B cell (primary cell): ENCODE data around the gene MCEE. TPM values are rescaled to one million over a fixed set of nuclear protein-coding genes. Genes with fewer than 3 reads are reported as not detected.
"Not testable (repeated sequence)": the region's sequence is repeated elsewhere in the genome, so short reads cannot be mapped to it uniquely, and the experiment has no call there.

ENCODE experiments used
- ATAC-seq: fragments of 200-7000 bp; cut with Tn5 transposase; one replicate; pipeline ENCODE4 v1.10.0; 2021; ENCODE audit warnings: low read depth, mild to moderate bottlenecking, moderate number of reproducible peaks, moderate library complexity
- CTCF ChIA-PET: fragments of 350-600 bp; sonication (Branson Sonifier 250); formaldehyde crosslinking; loops from one replicate; lab custom pipeline; 2021; ENCODE audit warnings: antibody characterized with exemption, inconsistent platforms; lab: Charles Lee
- POLR2A ChIA-PET: fragments of 350-600 bp; sonication (Branson Sonifier 250); formaldehyde crosslinking; loops from one replicate; lab custom pipeline; 2021; ENCODE audit warnings: antibody characterized with exemption; lab: Charles Lee
- DNase-seq: peaks from one replicate; pipeline ENCODE4 v3.0.0; 2013
- H2AFZ ChIP-seq: 2 replicates; pipeline ENCODE4 v1.6.1; 2012; ENCODE audit warnings: mild to moderate bottlenecking, low read depth, low read length; ENCODE audit not compliant: insufficient read depth, poor library complexity, severe bottlenecking
- H3K27ac ChIP-seq, 2 donors: 1 replicate in 1 of 2; 2 replicates in 1 of 2; pipeline ENCODE4 v1.5.1; 2012 to 2013; ENCODE audit warnings: low read length in 2 of 2, mild to moderate bottlenecking in 2 of 2, moderate library complexity in 1 of 2
- H3K27me3 ChIP-seq, 4 experiments: fragments of 200-600 bp in 1 of 4; sonication (generic) in 1 of 4; replicated peaks in 1 of 4; 1 replicate in 2 of 4; 2 replicates in 2 of 4; pipeline versions ENCODE4 v1.6.1 to v1.7.0; 2013 to 2016; ENCODE audit warnings: low read length in 3 of 4, mild to moderate bottlenecking in 2 of 4, mixed read lengths in 1 of 4, moderate library complexity in 1 of 4; ENCODE audit not compliant: insufficient read depth in 4 of 4, control insufficient read depth in 3 of 4; ENCODE audit errors: control extremely low read depth in 1 of 4
- H3K36me3 ChIP-seq, 2 experiments: replicated peaks in 1 of 2; 1 replicate in 1 of 2; 2 replicates in 1 of 2; pipeline versions ENCODE4 v1.6.1 to v1.7.1; 2013; ENCODE audit warnings: low read length in 1 of 2; ENCODE audit not compliant: insufficient read depth in 2 of 2, control insufficient read depth in 1 of 2; ENCODE audit errors: control extremely low read depth in 1 of 2, extremely low read depth in 1 of 2
- H3K4me1 ChIP-seq, 2 donors: fragments of 200-600 bp in 1 of 2; sonication (generic) in 1 of 2; 1 replicate in 1 of 2; 2 replicates in 1 of 2; pipeline versions ENCODE4 v1.5.1 to v1.6.1; 2013 to 2017; ENCODE audit warnings: low read length in 2 of 2; ENCODE audit not compliant: control insufficient read depth in 2 of 2, insufficient read depth in 2 of 2
- H3K4me2 ChIP-seq: replicated peaks from 2 replicates; pipeline ENCODE3; 2012; ENCODE audit warnings: mild to moderate bottlenecking, low read depth, low read length; ENCODE audit not compliant: poor library complexity, severe bottlenecking
- H3K4me3 ChIP-seq, 5 experiments: fragments of 200-600 bp in 1 of 5; sonication (generic) in 1 of 5; 1 replicate in 3 of 5; 2 replicates in 2 of 5; pipeline versions ENCODE4 v1.5.1 to v1.7.0; 2011 to 2016; ENCODE audit warnings: low read length in 4 of 5, mild to moderate bottlenecking in 4 of 5, low read depth in 2 of 5, control low read depth in 1 of 5, moderate library complexity in 1 of 5; ENCODE audit not compliant: insufficient read depth in 1 of 5; ENCODE audit errors: control extremely low read depth in 1 of 5, extremely low read depth in 1 of 5
- H3K79me2 ChIP-seq: fragments of 200-600 bp; sonication (generic); one replicate; pipeline ENCODE4 v1.6.0; 2016; ENCODE audit warnings: low read length; ENCODE audit not compliant: control insufficient read depth, insufficient read depth
- H3K9ac ChIP-seq: fragments of 200-600 bp; sonication (generic); 2 replicates; pipeline ENCODE4 v1.6.1; 2017; ENCODE audit warnings: mild to moderate bottlenecking, low read length, moderate library complexity
- H3K9me3 ChIP-seq, 3 donors: one replicate each; pipeline versions ENCODE4 v1.6.1 to v1.7.1; 2013; ENCODE audit warnings: low read length in 2 of 3; ENCODE audit not compliant: control insufficient read depth in 2 of 3, insufficient read depth in 1 of 3; ENCODE audit errors: control extremely low read depth in 1 of 3
- H4K20me1 ChIP-seq: 2 replicates; pipeline ENCODE4 v1.6.0; 2012; ENCODE audit warnings: mild to moderate bottlenecking, low read length; ENCODE audit not compliant: insufficient read depth, control insufficient read depth, poor library complexity, severe bottlenecking
- H3K27ac Mint-ChIP-seq: one replicate; pipeline ENCODE4 v1.8.0; 2021; ENCODE audit warnings: mixed read lengths
- H3K27me3 Mint-ChIP-seq: one replicate; pipeline ENCODE4 v1.8.0; 2021; ENCODE audit warnings: mixed read lengths
- H3K4me1 Mint-ChIP-seq: one replicate; pipeline ENCODE4 v1.8.0; 2021; ENCODE audit warnings: mixed read lengths
- H3K4me3 Mint-ChIP-seq: one replicate; pipeline ENCODE4 v1.8.0; 2021; ENCODE audit warnings: mixed read lengths
- H3K9me3 Mint-ChIP-seq: one replicate; pipeline ENCODE4 v1.8.0; 2022; ENCODE audit warnings: mixed read lengths; ENCODE audit not compliant: insufficient read depth
- CTCF ChIP-seq: fragments of 200-600 bp; IDR thresholded peaks from one replicate; pipeline ENCODE4 v1.8.0; 2022; ENCODE audit warnings: antibody characterized with exemption, mild to moderate bottlenecking
- EZH2 ChIP-seq: IDR thresholded peaks from 2 replicates; pipeline ENCODE4 v1.6.1; 2012; ENCODE audit warnings: borderline replicate concordance, low read depth, mild to moderate bottlenecking, moderate library complexity, low read length; ENCODE audit not compliant: insufficient read depth, poor library complexity, severe bottlenecking
- WGBS: methylation state at CpG from one replicate; pipeline ENCODE4 v1.1.5; 2013; ENCODE audit warnings: missing lambda C conversion rate; ENCODE audit not compliant: insufficient coverage; 5-methylcytosine and 5-hydroxymethylcytosine counted together
- intact Hi-C: fragments of 100-400 bp; cut with micrococcal nuclease; formaldehyde crosslinking; loops from one replicate; pipeline ENCODE4 v1.10.0; 2022
- polyA plus RNA-seq: library from polyadenylated mRNA; depleted of rRNA; stranded (reverse); fragments of >200 nt; gene quantifications from 2 replicates; pipeline ENCODE4 v1.2.3, GENCODE V29; 2012
- total RNA-seq, 2 donors: library from RNA; stranded (reverse); fragments of 120-200 nt in 1 of 2; gene quantifications; 1 replicate in 1 of 2; 2 replicates in 1 of 2; pipeline versions ENCODE4 v1.2.3 to v1.2.4, GENCODE V29; 2013 to 2022

Gene MCEE
- total and polyA plus RNA-seq, 2 donors (not counting 1 experiment from before 2014, with no cell fraction given), result 13.1 to 17.6 TPM

- H3K36me3 ChIP-seq, result peaks cover 4 to 38% of the 10 kb centered on the region in 2 experiments
These were observed 3.6 kb upstream of the MCEE start for GRCh38 chr2:71133603-71134002.

GRCh38 chr2:71131387-71132166 lies 1.5 kb upstream of the MCEE start:
- peak overlapping the region; percentile 93 for H2AFZ ChIP-seq
- peak overlapping the region; percentile 84 for H3K9ac ChIP-seq
- intact Hi-C loops, result loop anchor here (2.0 to 10.0 kb wide), 2 partner anchors 143 to 199 kb away; partner anchors contain the start of gene ZNF638
- not testable (repeated sequence) for H4K20me1 ChIP-seq, H3K9me3 ChIP-seq, H3K27ac Mint-ChIP-seq, H3K9me3 Mint-ChIP-seq, H3K4me3 Mint-ChIP-seq, DNase-seq, H3K27me3 Mint-ChIP-seq, H3K27me3 ChIP-seq, ATAC-seq
- CTCF ChIA-PET, result interaction anchor here (0.8 to 2.5 kb wide), 6 partner anchors 61 to 364 kb away, joined by 3 to 11 read pairs (median 7); partner anchors contain the start of genes ADD2, NAGK and ZNF638
- H3K4me1 Mint-ChIP-seq, result peaks cover 19% of the 10 kb centered on the region
- H3K36me3 ChIP-seq, result peaks cover 4 to 19% of the 10 kb centered on the region in 2 experiments
- peak overlapping the region; percentile 83 for H3K4me2 ChIP-seq
- H3K79me2 ChIP-seq, result peaks cover 38% of the 10 kb centered on the region
- H3K4me3 ChIP-seq, result peak overlapping the region; percentile 82 to 97 (median 90)
- POLR2A ChIA-PET, result interaction anchor here (0.7 to 2.9 kb wide), 3 partner anchors 62 to 131 kb away, joined by 3 to 52 read pairs (median 3); partner anchors contain the start of gene NAGK
- 84% methylated on average over 3 of the region's 7 CpGs for whole genome bisulfite sequencing
- peak overlapping the region in 1 of 2 donors; percentile 81 for H3K27ac ChIP-seq
- H3K4me1 ChIP-seq, result peaks cover 20 to 25% of the 10 kb centered on the region in 2 donors

More at GRCh38 chr2:71133603-71134002, 3.6 kb upstream of the MCEE start:
- no peak overlapping the region for H3K27ac ChIP-seq
- H3K4me3 ChIP-seq, result no peak overlapping the region
- ATAC-seq (no peak), DNase-seq (no peak)
- intact Hi-C loops, result loop anchor here (10.0 kb wide), 1 partner anchor 141 kb away; no protein-coding TSS in a partner anchor
- CTCF ChIA-PET, result no interaction called here
- no peak overlapping the region for H3K4me3 Mint-ChIP-seq
- POLR2A ChIA-PET, result no interaction called here
- H3K27me3 ChIP-seq, result no peaks in the 10 kb centered on the region
- no peak overlapping the region for H3K4me2 ChIP-seq
- H4K20me1 ChIP-seq, result no peaks in the 10 kb centered on the region
- H3K9me3 ChIP-seq, result no peaks in the 10 kb centered on the region
- H3K79me2 ChIP-seq, result peaks cover 30% of the 10 kb centered on the region
- peaks cover 20 to 21% of the 10 kb centered on the region in 2 donors for H3K4me1 ChIP-seq
- no peaks in the 10 kb centered on the region for H3K27me3 Mint-ChIP-seq
- no peak overlapping the region for H3K9ac ChIP-seq
- peaks cover 12% of the 10 kb centered on the region for H3K4me1 Mint-ChIP-seq
- H3K27ac Mint-ChIP-seq, result no peak overlapping the region
- TF ChIP-seq CTCF (no peak), EZH2 (no peak)
- no peaks in the 10 kb centered on the region for H3K9me3 Mint-ChIP-seq
- no peak overlapping the region for H2AFZ ChIP-seq
